Activated CD4-positive, alpha-beta T cell treated with anti-CD3 and anti-CD28 coated beads, Interleukin-2, amount 50 U/mL, for 16 hours (primary cell): ENCODE data around the gene FUS.
"Not testable (repeated sequence)": the region's sequence is repeated elsewhere in the genome, so short reads cannot be mapped to it uniquely, and the experiment has no call there.

Experiments
- DNase-seq: peaks from one replicate; pipeline ENCODE4 v3.0.0-alpha.2; 2020

Gene FUS

GRCh38 chr16:31179747-31180459 is at the start of gene FUS:
TSS of gene FUS (plus strand) at chr16:31180139. CDS start at chr16:31180215, 76 bp downstream.
- DNase-seq, result peak; percentile 90

DNA sequence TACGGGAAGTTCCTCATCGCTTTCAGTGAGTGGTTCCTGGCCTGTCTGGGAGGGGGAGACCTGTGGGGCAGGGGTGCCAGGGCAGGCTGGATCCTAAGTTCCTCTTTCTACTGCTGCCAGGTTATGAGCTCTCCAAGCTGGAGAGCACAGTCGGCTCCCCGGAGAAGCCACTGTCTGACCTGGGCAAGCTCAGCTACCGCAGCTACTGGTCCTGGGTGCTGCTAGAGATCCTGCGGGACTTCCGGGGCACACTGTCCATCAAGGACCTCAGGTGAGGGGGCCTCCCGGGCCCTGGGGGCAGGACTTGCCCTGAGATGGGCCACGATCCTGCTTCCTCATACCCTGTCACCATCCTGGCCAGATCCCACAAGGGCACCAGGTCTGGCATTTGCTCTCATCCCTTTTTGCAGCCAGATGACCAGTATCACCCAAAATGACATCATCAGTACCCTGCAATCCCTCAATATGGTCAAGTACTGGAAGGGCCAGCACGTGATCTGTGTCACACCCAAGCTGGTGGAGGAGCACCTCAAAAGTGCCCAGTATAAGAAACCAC is 49.5 kb upstream of the FUS start:
- no peak for DNase-seq

DNA sequence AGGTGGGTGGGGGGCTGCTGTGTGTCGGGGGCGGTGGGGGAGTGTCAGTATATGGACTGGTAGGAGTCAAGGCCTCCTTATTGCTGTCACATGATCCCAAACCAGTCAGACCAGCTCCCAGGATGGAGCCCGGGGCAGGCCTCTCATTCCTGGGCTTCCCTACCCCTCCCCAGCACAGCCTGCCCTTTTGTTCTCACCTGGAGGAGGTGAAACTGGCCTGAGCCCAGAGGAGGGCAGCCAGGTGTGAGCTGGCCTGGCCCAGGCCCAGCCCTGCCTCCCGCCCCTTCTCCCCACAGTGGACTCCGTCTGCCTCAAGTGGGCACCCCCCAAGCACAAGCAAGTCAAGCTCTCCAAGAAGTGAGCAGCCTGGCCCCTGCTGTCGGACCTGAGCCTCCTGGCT is 49.0 kb upstream of the FUS start:
- DNase-seq, result no peak

GRCh38 chr16:31131416-31131815 is 48.5 kb upstream of the FUS start:
- no peak for DNase-seq

- no peak for DNase-seq
These were observed 48.1 kb upstream of the FUS start for GRCh38 chr16:31131841-31132271.

DNA sequence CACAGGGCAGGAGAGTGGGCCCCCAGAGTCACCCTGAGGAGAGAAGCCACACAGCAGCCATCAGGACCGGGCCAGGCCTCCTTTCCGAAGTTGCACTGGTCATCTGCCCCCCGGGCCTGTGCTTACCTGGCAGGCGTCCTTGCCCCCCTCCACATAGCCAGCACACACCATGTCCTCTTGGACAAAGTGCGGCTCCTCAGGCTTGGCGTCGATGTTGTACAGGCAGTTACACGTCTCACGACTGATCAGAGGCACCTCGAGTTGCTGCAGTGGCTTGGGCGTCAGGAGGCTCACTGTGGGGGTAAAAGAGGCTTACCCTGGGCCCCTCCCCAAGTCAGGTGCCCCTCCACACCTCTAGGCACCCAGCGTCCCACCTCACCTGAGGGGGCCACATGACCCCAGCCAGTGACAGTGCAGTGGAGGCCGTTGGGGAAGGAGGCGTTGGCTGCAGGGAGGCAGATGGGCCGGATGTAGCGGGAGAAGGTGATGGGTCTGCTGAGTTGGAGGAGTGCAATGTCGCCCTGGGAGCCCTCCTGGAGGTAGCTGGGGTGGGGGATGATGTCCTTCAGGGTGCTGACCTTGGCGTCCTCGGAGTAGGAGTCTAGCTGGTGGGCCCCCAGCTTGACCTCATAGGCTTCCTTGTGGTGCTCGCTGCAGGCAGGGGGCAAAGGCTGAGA is 47.5 kb upstream of the FUS start:
- no peak for DNase-seq

- no peak for DNase-seq
These were observed 46.9 kb upstream of the FUS start for GRCh38 chr16:31133046-31133501.

- no peak for DNase-seq
These were observed 45.8 kb upstream of the FUS start for GRCh38 chr16:31134091-31134571.

- DNase-seq, result no peak
These were observed 45.1 kb upstream of the FUS start for GRCh38 chr16:31134625-31135534.

GRCh38 chr16:31135535-31136286 is 44.2 kb upstream of the FUS start, which contains the start of gene PRSS8:
TSS of gene PRSS8 (minus strand) at chr16:31135727. CDS start at chr16:31135498, 229 bp downstream.
- no peak for DNase-seq

- DNase-seq, result no peak
These were observed 43.7 kb upstream of the FUS start for GRCh38 chr16:31136287-31136662.

GRCh38 chr16:31136822-31137499 is 43.0 kb upstream of the FUS start:
- DNase-seq, result not testable (repeated sequence)

- no peak for DNase-seq
These were observed 41.0 kb upstream of the FUS start for GRCh38 chr16:31138621-31139578.

GRCh38 chr16:31141071-31141469 is 38.9 kb upstream of the FUS start:
- DNase-seq, result not testable (repeated sequence)

- DNase-seq, result no peak
These were observed 38.3 kb upstream of the FUS start for GRCh38 chr16:31141489-31142108.

DNA sequence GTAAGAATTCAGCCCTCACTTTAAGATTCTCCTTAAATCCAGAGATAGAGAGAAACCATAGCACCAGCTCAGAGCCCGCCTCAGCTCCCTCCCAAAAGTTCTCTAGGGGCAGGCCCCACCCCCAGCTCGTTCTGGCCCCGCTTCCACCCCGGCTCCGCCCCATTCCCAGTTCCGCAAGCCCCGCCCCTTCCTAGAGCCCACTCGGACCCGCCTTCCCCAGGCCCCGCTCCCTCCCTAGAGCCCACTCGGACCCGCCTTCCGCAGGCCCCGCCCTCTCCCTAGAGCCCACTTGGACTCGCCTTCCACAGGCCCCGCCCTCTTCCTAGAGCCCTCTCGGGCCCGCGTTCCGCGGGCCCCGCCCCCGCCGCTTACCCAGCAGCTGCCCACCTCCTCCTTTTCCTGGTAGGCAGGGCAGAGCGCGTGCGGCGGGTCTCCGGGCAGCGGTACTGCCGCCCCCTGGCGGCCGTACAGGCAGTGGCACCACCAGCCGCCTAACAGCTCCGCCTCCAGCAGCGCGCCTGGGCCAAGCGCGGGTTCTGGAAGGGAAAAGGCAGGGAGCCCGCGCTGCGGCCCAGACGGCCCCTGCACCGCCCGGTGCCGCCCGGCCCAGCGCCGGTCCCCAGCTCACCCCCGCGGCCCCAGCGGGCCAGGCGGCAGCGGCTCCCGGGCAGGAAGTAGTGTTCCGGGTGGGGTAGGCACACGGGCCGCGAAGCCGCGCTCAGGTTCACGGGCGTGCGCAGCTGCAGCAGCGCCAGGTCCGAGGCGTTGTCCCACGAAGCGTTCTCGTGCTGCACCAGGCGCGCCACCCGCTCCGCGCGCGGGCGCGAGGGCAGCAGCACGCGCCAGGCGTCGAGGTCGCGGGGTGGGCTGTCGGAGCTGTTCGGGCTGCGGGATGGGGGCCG is 37.6 kb upstream of the FUS start:
- DNase-seq, result peak; percentile 99

DNA sequence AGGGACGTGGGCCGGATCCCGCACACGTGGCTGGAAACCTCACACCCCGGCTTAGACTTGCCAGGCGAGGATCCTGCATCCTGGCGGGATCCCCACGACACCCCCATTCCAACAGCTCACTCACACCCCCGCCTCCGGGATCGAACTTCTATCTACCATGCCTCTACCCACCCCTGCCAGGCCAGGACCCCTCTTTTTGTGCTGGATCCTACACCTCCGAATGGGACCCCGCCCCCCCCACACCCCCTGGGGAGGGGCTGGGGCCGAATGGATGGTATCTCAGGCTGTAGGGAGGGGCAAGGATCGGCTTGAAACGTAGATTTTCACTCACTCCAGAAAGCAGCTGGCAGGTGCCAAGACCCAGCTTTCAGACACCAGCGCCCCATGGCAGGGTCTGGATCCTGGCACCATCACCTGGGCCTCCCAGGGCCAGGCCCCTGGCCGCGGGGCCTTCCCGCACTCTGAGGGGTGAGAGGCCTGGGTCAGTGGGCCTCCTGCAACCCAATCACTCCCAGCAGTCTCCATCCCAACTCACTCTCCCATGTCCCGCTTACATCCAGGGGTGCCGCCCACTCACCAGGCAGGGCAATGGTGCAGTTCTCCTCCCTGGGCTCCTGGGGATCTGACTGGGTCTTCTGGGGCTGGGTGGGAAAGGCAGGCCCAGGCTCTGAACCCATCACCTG is 36.8 kb upstream of the FUS start:
- no peak for DNase-seq

DNA sequence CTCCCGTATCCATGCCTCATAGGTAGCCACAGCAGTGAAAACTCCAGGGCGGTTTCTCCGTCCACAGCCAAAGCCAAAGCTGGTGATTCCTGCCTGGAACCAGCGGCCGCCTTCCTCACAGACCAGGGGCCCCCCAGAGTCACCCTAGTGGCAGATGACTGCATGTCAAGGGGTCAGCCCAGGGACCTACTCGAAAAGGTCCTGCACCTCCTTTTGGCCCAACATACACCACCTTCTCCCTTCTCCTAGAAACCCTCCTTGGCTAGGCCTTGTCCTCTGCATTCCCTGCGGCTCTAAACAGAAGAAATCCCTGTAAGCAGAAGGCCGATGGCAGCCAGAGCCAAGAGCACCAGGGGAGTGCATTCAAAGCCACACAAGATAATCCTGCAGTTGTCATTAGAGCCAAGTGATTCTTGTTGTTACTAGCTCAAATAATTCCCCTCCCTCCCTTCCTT is 36.2 kb upstream of the FUS start:
- no peak for DNase-seq
